GM19240 (cell line): ENCODE measurements around the gene LRRC14B.
"Not testable (repeated sequence)": the region's sequence is repeated elsewhere in the genome, so short reads cannot be mapped to it uniquely, and the experiment has no call there.

Source experiments
- DNase-seq: peaks from one replicate; pipeline ENCODE4 v3.0.0; 2011; ENCODE audit warnings: low spot score; ENCODE audit not compliant: insufficient read length

Gene LRRC14B

GRCh38 chr5:235527-235926, 44.2 kb downstream of the LRRC14B start:
- not testable (repeated sequence) for DNase-seq

GRCh38 chr5:237931-238330, 46.6 kb downstream of the LRRC14B start:
- DNase-seq: not testable (repeated sequence)

- not testable (repeated sequence) for DNase-seq
These were observed 49.3 kb downstream of the LRRC14B start for GRCh38 chr5:240550-240949.

- DNase-seq: not testable (repeated sequence)
These were observed 49.9 kb downstream of the LRRC14B start for GRCh38 chr5:241045-241669.

- not testable (repeated sequence) for DNase-seq
These were observed 52.5 kb downstream of the LRRC14B start for GRCh38 chr5:243683-244367.

GRCh38 chr5:245717-246116, 54.4 kb downstream of the LRRC14B start:
- DNase-seq: not testable (repeated sequence)
